MM.1S (cell line): ENCODE results near the gene PLA2G12B.
"Not testable (repeated sequence)": the region's sequence is repeated elsewhere in the genome, so short reads cannot be mapped to it uniquely, and the experiment has no call there.

Experiments
- DNase-seq: peaks from one replicate; pipeline ENCODE4 v3.0.0-alpha.2; 2015
- H2AFZ ChIP-seq: fragments of 300-600 bp; sonication (generic); 2 replicates; pipeline ENCODE4 v1.6.0; 2016; ENCODE audit warnings: antibody characterized with exemption, low read length
- H3F3A ChIP-seq: fragments of 300-600 bp; sonication (generic); 2 replicates; pipeline ENCODE4 v1.6.1; 2016; ENCODE audit warnings: mild to moderate bottlenecking, antibody characterized with exemption, low read length, moderate library complexity, mixed read lengths; ENCODE audit not compliant: insufficient read depth
- H3K27ac ChIP-seq: fragments of 300-600 bp; sonication (generic); 2 replicates; pipeline ENCODE4 v1.5.1; 2016; ENCODE audit warnings: mild to moderate bottlenecking, low read length
- H3K27me3 ChIP-seq: fragments of 300-600 bp; sonication (generic); replicated peaks from 2 replicates; pipeline ENCODE4 v1.6.0; 2016; ENCODE audit warnings: low read length; ENCODE audit not compliant: insufficient read depth
- H3K36me3 ChIP-seq: fragments of 300-600 bp; sonication (generic); replicated peaks from 2 replicates; pipeline ENCODE4 v1.6.1; 2016; ENCODE audit warnings: mild to moderate bottlenecking, low read length, mixed read lengths; ENCODE audit not compliant: insufficient read depth
- H3K4me1 ChIP-seq: fragments of 300-600 bp; sonication (generic); 2 replicates; pipeline ENCODE4 v1.6.1; 2016; ENCODE audit warnings: low read length, mixed read lengths
- H3K4me2 ChIP-seq: fragments of 300-600 bp; sonication (generic); 2 replicates; pipeline ENCODE4 v1.6.0; 2016; ENCODE audit warnings: low read depth, low read length
- H3K4me3 ChIP-seq: fragments of 300-600 bp; sonication (generic); 2 replicates; pipeline ENCODE4 v1.5.1; 2016; ENCODE audit warnings: low read length, mixed read lengths
- H3K79me2 ChIP-seq: fragments of 300-600 bp; sonication (generic); 2 replicates; pipeline ENCODE4 v1.6.1; 2016; ENCODE audit warnings: mixed run types, low read length, mixed read lengths
- H3K9ac ChIP-seq: fragments of 300-600 bp; sonication (generic); 2 replicates; pipeline ENCODE4 v1.6.1; 2016; ENCODE audit warnings: low read length, mixed read lengths
- H3K9me2 ChIP-seq: fragments of 300-600 bp; sonication (generic); replicated peaks from 2 replicates; pipeline ENCODE4 v1.6.1; 2016; ENCODE audit warnings: mild to moderate bottlenecking, low read length, mixed read lengths; ENCODE audit not compliant: insufficient read depth
- H3K9me3 ChIP-seq: fragments of 300-600 bp; sonication (generic); replicated peaks from 2 replicates; pipeline ENCODE4 v1.6.1; 2016; ENCODE audit warnings: mild to moderate bottlenecking, low read length, mixed read lengths; ENCODE audit not compliant: insufficient read depth
- H4K20me1 ChIP-seq: fragments of 300-600 bp; sonication (generic); 2 replicates; pipeline ENCODE4 v1.6.1; 2016; ENCODE audit warnings: mild to moderate bottlenecking, low read length, moderate library complexity, mixed read lengths; ENCODE audit not compliant: insufficient read depth
- EZH2 ChIP-seq: fragments of 300-600 bp; sonication (generic); optimal IDR thresholded peaks from 2 replicates; pipeline ENCODE3; 2017; ENCODE audit warnings: low read depth, mild to moderate bottlenecking, antibody characterized with exemption, low read length, mixed read lengths
- EZH2phosphoT487 ChIP-seq: fragments of 300-600 bp; sonication (generic); IDR thresholded peaks from 2 replicates; pipeline ENCODE4 v1.6.1; 2018; ENCODE audit warnings: antibody characterized with exemption, low read length
- TF ChIP-seq, protein P1 (sequence below): fragments of 300-600 bp; sonication (generic); IDR thresholded peaks from 2 replicates; pipeline ENCODE4 v1.5.1; 2016; ENCODE audit warnings: antibody characterized with exemption, low read length, mixed read lengths

Gene PLA2G12B

DNA sequence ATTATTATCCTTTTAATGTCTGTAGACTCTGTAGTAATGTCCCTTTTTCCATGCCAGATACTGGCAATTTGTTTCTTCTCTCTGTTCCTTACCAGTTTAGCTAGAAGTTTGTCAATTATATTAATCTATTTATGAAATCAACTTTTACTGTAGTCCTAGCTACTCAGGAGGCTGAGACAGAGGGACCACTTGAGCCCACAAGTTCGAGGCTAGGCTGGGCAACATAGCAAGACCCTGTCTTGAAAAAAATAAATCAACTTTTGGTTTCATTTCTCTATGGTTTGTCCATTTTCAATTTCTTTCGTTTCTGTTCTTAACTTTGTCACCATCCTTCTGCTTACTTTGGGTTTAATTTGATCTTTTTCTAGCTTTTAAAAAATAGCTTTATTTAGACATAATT, 42.5 kb upstream of the PLA2G12B start:
- Histone ChIP-seq H3K4me3 (no peak overlapping the region), H2AFZ (no peak overlapping the region), H3K27ac (no peak overlapping the region), H3K9ac (no peak overlapping the region), H3K36me3 (no peaks in the 10 kb centered on the region), H3K27me3 (no peaks in the 10 kb centered on the region), H3K79me2 (no peaks in the 10 kb centered on the region), H3K4me1 (0 out of 2 replicates have a peak, but pooled peaks cover 3% of the 10 kb centered on the region), H3K4me2 (no peak overlapping the region), H3F3A (no peaks in the 10 kb centered on the region), H3K9me3 (no peaks in the 10 kb centered on the region), H4K20me1 (no peaks in the 10 kb centered on the region), H3K9me2 (no peaks in the 10 kb centered on the region)
- TF ChIP-seq, protein P1, sequence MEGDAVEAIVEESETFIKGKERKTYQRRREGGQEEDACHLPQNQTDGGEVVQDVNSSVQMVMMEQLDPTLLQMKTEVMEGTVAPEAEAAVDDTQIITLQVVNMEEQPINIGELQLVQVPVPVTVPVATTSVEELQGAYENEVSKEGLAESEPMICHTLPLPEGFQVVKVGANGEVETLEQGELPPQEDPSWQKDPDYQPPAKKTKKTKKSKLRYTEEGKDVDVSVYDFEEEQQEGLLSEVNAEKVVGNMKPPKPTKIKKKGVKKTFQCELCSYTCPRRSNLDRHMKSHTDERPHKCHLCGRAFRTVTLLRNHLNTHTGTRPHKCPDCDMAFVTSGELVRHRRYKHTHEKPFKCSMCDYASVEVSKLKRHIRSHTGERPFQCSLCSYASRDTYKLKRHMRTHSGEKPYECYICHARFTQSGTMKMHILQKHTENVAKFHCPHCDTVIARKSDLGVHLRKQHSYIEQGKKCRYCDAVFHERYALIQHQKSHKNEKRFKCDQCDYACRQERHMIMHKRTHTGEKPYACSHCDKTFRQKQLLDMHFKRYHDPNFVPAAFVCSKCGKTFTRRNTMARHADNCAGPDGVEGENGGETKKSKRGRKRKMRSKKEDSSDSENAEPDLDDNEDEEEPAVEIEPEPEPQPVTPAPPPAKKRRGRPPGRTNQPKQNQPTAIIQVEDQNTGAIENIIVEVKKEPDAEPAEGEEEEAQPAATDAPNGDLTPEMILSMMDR: no peak
- TF ChIP-seq EZH2phosphoT487: no peak
- no peak for TF ChIP-seq EZH2
- no peak for DNase-seq

DNA sequence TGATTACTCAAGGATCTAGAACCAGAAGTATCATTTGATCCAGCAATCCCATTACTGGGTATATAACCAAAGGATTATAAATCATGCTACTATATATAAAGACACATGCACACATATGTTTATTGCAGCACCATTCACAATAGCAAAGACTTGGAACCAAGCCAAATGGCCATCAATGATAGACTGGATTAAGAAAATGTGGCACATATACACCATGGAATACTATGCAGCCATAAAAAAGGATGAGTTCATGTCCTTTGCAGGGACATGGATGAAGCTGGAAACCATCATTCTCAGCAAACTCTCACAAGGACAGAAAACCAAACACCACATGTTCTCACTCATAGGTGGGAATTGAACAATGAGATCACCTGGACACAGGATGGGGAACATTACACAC, 40.9 kb upstream of the PLA2G12B start:
- H3K4me3 ChIP-seq, H3K27ac ChIP-seq, H2AFZ ChIP-seq, H3K4me2 ChIP-seq, H3K4me1 ChIP-seq, H3K36me3 ChIP-seq, H3K9me2 ChIP-seq, H4K20me1 ChIP-seq, DNase-seq, H3K9ac ChIP-seq, H3F3A ChIP-seq, H3K9me3 ChIP-seq, H3K79me2 ChIP-seq, H3K27me3 ChIP-seq: not testable (repeated sequence)

DNA sequence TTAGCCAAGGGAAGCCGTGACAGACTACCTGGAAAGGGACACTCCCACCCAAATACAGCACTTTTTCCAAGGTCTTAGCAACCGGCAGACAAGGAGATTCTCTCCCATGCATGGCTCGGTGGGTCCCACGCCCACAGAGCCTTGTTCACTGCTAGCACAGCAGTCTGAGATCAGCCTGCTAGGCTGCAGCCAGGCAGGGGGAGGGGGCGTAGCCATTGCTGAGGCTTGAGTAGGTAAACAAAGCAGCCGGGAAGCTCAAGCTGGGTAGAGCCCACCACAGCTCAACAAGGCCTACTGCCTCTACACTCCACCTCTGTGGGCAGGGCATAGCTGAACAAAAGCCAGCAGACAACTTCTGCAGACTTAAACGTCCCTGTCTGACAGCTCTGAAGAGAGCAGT, 35.2 kb upstream of the PLA2G12B start:
- not testable (repeated sequence) for H3K9me3 ChIP-seq, H3K4me3 ChIP-seq, H3K79me2 ChIP-seq, H3K36me3 ChIP-seq, H3K4me2 ChIP-seq, H3F3A ChIP-seq, H3K27me3 ChIP-seq, H3K9ac ChIP-seq, DNase-seq, H3K27ac ChIP-seq, H3K4me1 ChIP-seq, H3K9me2 ChIP-seq, H2AFZ ChIP-seq, H4K20me1 ChIP-seq

DNA sequence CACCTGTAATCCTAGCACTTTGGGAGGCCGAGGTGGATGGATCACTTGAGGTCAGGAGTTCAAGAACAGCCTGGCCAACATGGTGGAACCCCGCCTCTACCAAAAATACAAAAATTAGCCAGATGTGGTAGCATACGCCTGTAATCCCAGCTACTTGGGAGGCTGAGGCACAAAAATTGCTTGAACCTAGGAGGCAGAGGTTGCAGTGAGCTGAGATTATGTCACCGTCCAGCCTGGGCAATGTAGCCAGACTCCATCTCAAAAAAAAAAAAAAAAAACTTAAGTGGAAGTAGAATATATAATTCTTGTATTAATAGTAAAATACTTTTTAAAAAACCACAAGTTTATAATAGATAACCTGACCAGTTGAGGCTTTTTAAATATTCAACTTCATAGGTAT, 30.0 kb upstream of the PLA2G12B start:
- not testable (repeated sequence) for H4K20me1 ChIP-seq, H3K27ac ChIP-seq, H3K9ac ChIP-seq, H3K4me3 ChIP-seq, H3K79me2 ChIP-seq, H3K36me3 ChIP-seq, DNase-seq, H3F3A ChIP-seq, H3K9me2 ChIP-seq, H2AFZ ChIP-seq, H3K4me2 ChIP-seq, H3K9me3 ChIP-seq, H3K4me1 ChIP-seq, H3K27me3 ChIP-seq

DNA sequence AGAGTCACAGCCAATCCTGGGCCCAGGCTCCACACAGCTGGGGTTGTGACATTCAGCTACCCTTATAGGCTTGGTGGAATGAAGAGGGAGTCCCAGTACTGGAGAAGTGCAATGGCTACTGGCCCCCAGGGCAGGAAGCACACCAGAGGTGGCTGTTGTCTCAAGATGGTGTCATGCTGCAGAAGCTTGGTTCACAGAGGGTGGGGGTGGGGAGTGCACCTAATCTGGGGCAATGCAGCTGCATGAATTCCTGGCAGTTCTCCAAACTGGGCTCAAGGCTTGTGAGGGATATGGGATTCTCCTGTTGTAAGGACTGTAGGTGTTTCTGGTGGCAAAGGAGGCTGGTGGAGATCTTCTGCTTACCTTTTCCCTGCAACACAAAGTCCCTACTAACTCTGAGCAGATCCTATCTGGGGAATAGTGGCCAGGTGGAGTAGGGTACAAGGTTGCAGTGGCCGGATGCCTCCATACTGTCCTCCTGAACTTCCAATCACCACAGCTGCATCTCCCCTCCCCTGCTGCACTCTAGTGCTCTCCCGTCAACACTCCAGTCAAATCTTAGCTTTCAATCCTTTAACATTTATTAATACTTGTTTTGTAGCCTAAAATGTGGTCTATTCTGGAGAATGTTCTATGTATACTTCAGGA, 27.4 kb upstream of the PLA2G12B start:
- H3K27ac ChIP-seq: no peak overlapping the region
- no peaks in the 10 kb centered on the region for H3K9me3 ChIP-seq
- TF ChIP-seq, protein P1: no peak
- TF ChIP-seq EZH2 (no peak), EZH2phosphoT487 (no peak)
- no peak overlapping the region for H3K4me2 ChIP-seq
- no peaks in the 10 kb centered on the region for H3K79me2 ChIP-seq
- no peaks in the 10 kb centered on the region for H3K9me2 ChIP-seq
- no peaks in the 10 kb centered on the region for H3K4me1 ChIP-seq
- DNase-seq: no peak
- no peaks in the 10 kb centered on the region for H4K20me1 ChIP-seq
- H3K36me3 ChIP-seq: no peaks in the 10 kb centered on the region
- no peaks in the 10 kb centered on the region for H3K27me3 ChIP-seq
- H2AFZ ChIP-seq: no peak overlapping the region
- no peak overlapping the region for H3K9ac ChIP-seq
- no peaks in the 10 kb centered on the region for H3F3A ChIP-seq
- no peak overlapping the region for H3K4me3 ChIP-seq
